BJ (cell line): ENCODE data around the gene ORC2. TPM values are rescaled to one million over a fixed set of nuclear protein-coding genes. Genes with fewer than 3 reads are reported as not detected.
"Not testable (repeated sequence)": the region's sequence is repeated elsewhere in the genome, so short reads cannot be mapped to it uniquely, and the experiment has no call there.

Source experiments
- CTCF ChIA-PET: fragments of 350-600 bp; formaldehyde crosslinking; extraction: SDS; loops from one replicate; lab custom pipeline; 2021; ENCODE audit warnings: antibody characterized with exemption, inconsistent platforms; lab: Yijun Ruan, JAX
- POLR2A ChIA-PET: fragments of 300-600 bp; sonication (Branson Sonifier 250); formaldehyde crosslinking; extraction: SDS; loops from one replicate; lab custom pipeline; 2021; ENCODE audit warnings: antibody characterized with exemption; lab: Charles Lee
- DNase-seq: peaks from one replicate; pipeline ENCODE4 v3.0.0-alpha.2; 2011; ENCODE audit warnings: low read depth
- H3K27me3 ChIP-seq: 2 replicates; pipeline ENCODE4 v1.6.0; 2011; ENCODE audit warnings: low read length; ENCODE audit not compliant: control insufficient read depth, insufficient read depth
- H3K36me3 ChIP-seq: 2 replicates; pipeline ENCODE4 v1.5.1; 2011; ENCODE audit warnings: low read length; ENCODE audit not compliant: control insufficient read depth, insufficient read depth
- H3K4me3 ChIP-seq: 2 replicates; pipeline ENCODE4 v1.5.1; 2011; ENCODE audit warnings: low read depth, mild to moderate bottlenecking, control low read depth, low read length
- polyA plus RNA-seq: library from polyadenylated mRNA; depleted of rRNA; stranded (reverse); fragments of >200 nt; gene quantifications from 2 replicates; pipeline ENCODE4 v1.2.3, GENCODE V29; 2011
- TF ChIP-seq, protein P1 (sequence below): IDR thresholded peaks from 2 replicates; pipeline ENCODE4 v1.5.1; 2011; ENCODE audit warnings: low read depth, mild to moderate bottlenecking, control low read depth, inconsistent platforms, low read length, moderate library complexity; ENCODE audit not compliant: insufficient read depth

Gene ORC2
- polyA plus RNA-seq, 1 experiment = 1.9 TPM

DNA sequence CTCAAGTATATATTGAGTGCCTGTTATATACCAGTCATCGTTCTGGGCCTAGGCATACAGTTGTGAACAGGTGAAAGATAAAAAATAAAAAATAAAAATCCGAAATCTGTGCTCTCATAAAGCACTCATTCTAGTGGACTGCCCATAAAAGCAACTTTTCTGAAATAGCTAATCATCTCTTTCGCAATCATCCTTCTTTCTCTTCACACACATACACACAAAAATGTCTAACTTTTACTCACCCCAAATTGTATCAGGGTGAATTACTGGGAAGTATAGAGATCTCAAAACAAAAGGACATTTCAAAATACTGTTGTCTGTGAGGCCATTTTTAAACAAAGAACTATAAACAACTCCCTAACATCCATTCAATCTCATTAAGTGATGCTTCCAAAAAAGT, 29.6 kb upstream of the ORC2 start:
- H3K4me3 ChIP-seq = no peak overlapping the region
- ChIA-PET CTCF (interaction anchor here (0.7 kb wide), 1 partner anchor 108 kb away, joined by 3 read pairs; no protein-coding TSS in a partner anchor), POLR2A (no interaction called here)
- DNase-seq = no peak
- H3K36me3 ChIP-seq = peaks cover 2% of the 10 kb centered on the region
- TF ChIP-seq, protein P1, sequence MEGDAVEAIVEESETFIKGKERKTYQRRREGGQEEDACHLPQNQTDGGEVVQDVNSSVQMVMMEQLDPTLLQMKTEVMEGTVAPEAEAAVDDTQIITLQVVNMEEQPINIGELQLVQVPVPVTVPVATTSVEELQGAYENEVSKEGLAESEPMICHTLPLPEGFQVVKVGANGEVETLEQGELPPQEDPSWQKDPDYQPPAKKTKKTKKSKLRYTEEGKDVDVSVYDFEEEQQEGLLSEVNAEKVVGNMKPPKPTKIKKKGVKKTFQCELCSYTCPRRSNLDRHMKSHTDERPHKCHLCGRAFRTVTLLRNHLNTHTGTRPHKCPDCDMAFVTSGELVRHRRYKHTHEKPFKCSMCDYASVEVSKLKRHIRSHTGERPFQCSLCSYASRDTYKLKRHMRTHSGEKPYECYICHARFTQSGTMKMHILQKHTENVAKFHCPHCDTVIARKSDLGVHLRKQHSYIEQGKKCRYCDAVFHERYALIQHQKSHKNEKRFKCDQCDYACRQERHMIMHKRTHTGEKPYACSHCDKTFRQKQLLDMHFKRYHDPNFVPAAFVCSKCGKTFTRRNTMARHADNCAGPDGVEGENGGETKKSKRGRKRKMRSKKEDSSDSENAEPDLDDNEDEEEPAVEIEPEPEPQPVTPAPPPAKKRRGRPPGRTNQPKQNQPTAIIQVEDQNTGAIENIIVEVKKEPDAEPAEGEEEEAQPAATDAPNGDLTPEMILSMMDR = no peak
- H3K27me3 ChIP-seq = no peaks in the 10 kb centered on the region

DNA sequence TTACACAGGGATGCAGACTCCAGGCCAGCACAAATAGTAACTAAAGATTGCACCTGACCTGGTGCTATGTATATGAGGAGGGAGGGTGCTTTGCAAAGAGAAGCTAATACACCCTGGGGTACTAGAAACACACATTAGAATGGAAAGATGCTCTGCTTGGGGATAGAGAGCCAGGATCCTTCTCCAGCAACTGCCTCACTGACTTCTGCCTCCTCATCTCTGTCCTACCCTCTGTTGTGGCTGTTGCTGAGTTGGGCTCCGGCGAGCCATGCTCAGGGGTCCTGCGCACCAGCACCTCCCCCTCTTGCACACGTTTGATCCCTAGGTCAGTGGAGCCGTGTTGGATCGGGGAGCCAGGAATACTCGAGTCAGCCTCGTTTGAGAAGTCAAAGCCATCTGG, 23.7 kb upstream of the ORC2 start:
- TF ChIP-seq, protein P1 = no peak
- no peaks in the 10 kb centered on the region; the same call in none of the 2 replicates for H3K36me3 ChIP-seq
- DNase-seq = no peak
- ChIA-PET POLR2A (no interaction called here), CTCF (interaction anchor here (0.6 to 2.1 kb wide), 4 partner anchors 24 to 72 kb away, joined by 3 to 5 read pairs (median 4); no protein-coding TSS in a partner anchor)
- no peak overlapping the region for H3K4me3 ChIP-seq
- H3K27me3 ChIP-seq = no peaks in the 10 kb centered on the region

DNA sequence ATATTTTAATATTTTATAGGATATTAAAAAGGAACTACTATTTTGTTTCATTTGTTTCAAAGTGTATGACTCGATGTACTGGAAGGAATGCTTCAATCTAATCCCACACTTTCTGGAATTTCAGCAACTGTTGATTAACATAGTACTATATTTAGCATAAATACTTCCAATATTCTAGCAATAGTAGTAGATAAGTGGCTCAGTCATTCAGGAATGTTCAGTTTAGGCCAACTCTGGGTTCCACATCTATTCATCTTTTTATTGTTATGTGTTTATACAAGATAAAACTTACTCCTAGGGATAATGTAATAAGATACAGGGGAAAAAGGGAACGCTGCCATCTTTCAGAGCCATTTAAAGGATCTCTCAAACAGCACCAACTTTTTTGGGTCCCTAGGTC, 22.3 kb upstream of the ORC2 start:
- H3K27me3 ChIP-seq = no peaks in the 10 kb centered on the region
- no peak for DNase-seq
- ChIA-PET CTCF (interaction anchor here (1.5 to 2.1 kb wide), 2 partner anchors 14 to 26 kb away, joined by 3 to 5 read pairs; no protein-coding TSS in a partner anchor), POLR2A (no interaction called here)
- TF ChIP-seq, protein P1 = no peak
- H3K36me3 ChIP-seq = peaks cover 2% of the 10 kb centered on the region
- no peak overlapping the region for H3K4me3 ChIP-seq

DNA sequence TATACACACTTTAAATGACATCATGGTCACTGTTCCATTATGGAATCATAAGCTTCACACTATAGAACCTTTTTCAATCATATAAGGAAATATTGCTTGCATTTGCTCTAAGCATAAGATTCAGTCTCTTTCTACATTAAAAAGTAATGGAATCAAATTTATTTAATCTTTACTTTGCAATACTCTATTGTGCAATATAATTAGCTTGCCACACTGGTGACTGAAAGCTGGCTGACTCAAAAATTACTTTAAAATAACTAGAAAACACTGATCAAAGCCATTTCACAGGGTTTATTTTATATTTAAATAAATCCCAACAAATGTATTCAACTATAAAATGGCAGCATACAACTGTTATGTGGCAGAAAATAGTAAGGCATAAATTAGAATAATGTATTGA, 13.2 kb upstream of the ORC2 start:
- Histone ChIP-seq H3K36me3 (peaks cover 2% of the 10 kb centered on the region; the same call in 1 of the 2 replicates), H3K4me3 (no peak overlapping the region), H3K27me3 (no peaks in the 10 kb centered on the region)
- ChIA-PET CTCF (interaction anchor here (1.6 to 1.7 kb wide), 2 partner anchors 14 to 20 kb away, joined by 4 to 6 read pairs; partner anchors contain the start of gene ORC2), POLR2A (no interaction called here)
- TF ChIP-seq, protein P1 = no peak
- DNase-seq = no peak

DNA sequence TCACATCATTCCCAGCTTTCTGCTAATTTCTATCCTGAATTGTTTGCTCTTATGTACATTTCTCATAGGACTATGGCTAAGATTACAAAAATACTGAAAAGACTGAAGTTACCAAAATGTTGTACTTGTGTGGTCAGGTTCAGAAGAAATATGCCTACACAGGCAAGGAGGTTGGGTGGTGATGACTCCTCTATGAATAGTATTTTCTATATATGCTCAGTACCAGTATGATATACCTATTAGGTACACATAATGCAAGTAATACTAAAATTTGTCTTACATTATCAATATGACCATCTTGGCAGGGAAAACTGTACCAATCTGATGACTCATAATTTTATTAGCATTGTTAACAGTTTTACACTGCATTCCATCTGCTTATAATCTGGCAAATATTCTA, 12.2 kb upstream of the ORC2 start:
- ChIA-PET POLR2A (no interaction called here), CTCF (no interaction called here)
- DNase-seq = no peak
- Histone ChIP-seq H3K4me3 (no peak overlapping the region), H3K27me3 (no peaks in the 10 kb centered on the region), H3K36me3 (no peaks in the 10 kb centered on the region)
- TF ChIP-seq, protein P1 = no peak

DNA sequence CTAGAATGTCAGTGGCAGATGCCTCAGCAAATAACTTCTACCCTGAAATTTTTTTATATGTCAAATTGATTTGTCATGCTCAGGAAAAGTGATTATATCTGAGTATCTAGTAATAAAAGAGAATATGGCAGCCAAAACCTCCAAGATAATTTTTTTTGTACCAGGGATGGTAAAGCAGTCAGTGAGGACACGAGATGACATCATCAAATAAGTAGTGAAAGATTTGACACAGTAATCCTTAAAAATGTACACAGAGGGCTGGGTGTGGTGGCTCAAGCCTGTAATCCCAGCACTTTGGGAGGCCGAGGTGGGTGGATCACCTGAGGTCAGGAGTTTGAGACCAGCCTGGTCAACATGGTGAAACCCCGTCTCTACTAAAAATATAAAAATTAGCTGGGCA, 6.6 kb upstream of the ORC2 start:
- H3K27me3 ChIP-seq, POLR2A ChIA-PET, CTCF ChIA-PET, H3K4me3 ChIP-seq, DNase-seq, H3K36me3 ChIP-seq: not testable (repeated sequence)
